ENCODE measurements around the gene ASMTL.
"Not testable (repeated sequence)": the region's sequence is repeated elsewhere in the genome, so short reads cannot be mapped to it uniquely, and the experiment has no call there.

ASMTL gene

DNA sequence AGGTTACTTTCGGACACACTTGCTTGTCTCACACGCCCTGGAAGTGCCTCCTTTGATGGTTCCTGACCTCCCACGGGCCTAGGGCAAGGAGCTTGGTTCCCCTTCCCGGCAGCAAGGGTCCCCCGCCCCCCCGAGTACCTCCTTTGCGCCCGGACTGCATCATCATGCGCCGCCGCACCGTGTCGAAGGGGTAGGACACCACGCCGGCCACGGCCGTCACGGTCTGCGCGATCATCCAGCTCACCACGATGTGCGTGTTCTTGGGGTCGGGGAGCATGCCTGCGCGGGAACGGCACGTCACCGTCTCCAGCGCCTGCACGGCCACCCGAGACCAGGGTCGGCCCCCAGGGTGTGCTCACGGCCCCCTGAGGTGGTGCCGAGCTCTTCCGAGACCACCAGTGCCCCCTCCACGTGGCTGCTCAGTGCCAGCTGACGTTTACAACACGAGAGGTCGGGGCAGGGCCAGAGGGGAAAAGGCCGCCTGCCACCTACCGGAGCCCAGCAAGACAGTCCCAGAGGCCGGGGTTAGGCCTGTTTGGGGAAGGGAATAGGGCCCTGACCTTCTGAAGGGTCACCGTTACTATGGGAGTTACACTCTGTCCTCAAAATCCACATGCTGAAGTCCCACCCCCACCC, 65.5 kb downstream of the ASMTL start:
- DNase-seq (ENCODE audit: low read depth): no peak

DNA sequence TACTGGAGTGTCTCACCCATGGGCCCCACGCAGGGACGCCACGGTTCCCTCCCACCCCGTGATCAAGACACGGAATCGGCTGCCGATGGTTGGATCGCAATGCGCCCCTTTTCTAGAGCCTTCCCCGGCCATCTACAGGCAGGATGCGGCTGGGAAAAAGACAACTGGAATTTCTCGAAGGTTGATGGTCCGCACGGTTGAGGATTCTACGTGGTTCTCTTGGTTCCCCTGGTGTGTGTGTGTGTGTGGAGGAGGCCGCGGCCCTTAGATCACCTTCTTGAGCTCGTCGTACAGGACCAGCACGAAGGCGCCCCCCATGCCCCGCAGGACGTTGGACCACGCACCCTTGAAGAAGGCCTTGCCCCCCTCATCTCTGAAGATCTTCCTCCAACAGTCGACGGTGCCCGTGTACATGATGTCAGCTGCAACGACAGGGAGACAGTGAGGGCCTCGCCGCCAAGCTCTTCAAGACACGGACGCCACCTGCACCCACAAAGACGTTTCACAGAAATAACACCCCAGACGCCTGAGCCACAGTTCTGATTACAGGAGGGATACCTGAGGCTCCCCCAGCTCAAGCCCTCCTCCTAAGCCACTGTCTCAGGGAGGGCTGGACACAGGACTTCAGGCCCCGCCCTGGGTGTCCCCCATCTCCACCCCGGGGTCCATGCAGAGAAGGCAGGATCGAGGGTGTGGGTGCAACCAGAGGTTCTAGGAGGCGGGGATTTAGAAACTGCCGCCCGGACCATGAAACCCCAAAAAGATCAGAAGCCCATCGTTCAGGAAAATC, 66.2 kb downstream of the ASMTL start:
- no peak for DNase-seq (ENCODE audit: low read depth)

DNA sequence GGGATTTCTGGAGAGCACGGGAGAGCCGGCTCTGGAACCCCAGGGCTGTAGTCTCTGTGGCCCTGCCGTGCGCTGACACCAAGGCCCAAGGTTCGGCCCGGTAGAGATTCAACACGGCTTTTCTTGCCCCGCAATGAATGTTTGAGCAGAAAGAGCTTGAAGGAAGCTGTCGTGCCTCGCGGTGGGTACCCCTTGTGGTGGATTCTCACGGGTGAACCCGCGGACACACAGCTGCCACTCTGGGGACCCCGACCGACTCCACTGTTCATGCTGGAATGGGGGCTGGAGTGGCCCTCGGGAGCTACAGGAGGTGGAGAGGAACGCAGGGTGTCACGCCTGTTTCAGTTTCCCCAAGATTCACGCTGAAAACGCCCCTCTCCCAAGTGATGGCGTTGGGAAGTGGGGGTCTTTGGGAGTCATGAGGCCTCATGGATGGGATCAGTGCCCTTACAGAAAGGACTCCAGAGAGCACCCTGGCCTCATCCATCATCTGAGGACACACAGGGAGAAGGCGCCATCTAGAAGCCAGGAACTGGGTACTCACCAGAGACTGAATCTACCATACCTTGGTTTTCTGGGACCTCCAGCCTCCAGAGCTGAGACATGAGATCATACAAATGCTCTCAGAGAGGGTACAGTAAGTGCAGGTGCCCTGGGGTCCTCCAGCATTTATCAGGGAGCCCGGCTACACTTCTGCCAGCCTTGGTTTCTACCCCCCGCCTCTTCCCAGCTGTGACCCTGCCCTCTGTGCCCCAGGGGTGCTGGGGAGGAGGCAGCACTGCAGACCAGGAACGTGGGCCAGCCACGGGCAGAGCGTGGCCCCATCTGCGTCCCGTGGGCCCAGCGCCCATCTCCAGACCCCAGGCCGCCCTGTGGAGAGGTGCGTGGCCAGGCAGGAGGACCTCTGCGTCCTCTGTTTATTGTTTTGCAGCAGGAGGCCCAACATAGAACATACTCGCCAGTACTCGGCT, 67.2 kb downstream of the ASMTL start:
- no peak for DNase-seq (ENCODE audit: low read depth)

DNA sequence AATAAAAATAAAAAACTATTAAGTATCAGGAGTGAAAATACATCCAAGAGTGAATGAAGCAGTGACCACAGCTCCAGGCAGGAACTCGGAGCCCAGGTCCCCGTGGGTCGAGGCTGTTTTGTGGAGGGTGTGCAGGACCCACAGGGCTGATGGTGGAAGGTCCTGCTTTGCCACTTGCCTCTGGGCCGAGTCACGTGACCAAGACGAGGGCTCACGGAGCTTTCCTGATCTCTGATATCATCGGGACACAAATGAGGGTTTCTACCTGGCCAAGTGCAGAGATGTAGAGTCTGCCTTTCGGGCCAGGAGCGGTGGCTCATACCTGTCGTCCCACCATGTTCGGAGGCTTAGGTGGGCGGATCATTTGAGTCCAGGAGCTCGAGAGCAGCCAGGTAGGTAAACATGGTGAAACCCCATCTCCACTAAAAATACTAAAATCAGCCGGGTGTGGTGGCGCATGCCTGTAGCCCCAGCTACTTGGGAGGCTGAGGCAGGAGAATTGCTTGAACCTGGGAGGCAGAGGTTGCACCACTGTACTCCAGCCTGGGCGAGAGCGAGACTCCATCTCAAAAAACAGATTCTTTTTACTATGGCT, 68.0 kb downstream of the ASMTL start:
- DNase-seq (ENCODE audit: low read depth): no peak

DNA sequence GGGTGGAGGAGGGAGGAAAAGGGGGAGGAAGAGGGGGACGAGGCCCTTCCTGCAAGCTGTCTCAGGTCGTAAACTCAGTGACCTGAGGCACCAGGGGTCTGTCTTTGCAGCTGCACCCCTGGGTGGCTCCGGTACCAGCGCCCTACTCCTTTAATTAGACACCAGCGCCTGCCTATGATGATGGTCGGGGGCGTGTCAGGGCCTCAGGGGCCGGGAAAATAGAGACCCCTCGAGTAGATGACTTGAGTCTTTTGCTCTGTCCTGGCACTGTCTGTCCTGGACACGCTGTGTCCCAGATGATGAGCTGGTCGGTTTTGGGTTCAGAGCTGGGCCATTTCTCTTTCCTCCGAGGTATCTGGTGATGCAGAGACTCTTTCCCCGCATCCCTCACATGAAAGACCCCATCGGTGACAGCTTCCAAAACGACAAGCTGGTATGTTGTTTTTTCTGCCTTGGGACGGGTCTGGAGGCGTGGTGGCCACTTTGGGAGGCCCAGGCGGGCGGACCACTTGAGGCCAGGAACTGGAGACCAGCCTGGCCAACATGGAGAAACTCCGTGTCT, 72.0 kb downstream of the ASMTL start:
- no peak for DNase-seq (ENCODE audit: low read depth)

DNA sequence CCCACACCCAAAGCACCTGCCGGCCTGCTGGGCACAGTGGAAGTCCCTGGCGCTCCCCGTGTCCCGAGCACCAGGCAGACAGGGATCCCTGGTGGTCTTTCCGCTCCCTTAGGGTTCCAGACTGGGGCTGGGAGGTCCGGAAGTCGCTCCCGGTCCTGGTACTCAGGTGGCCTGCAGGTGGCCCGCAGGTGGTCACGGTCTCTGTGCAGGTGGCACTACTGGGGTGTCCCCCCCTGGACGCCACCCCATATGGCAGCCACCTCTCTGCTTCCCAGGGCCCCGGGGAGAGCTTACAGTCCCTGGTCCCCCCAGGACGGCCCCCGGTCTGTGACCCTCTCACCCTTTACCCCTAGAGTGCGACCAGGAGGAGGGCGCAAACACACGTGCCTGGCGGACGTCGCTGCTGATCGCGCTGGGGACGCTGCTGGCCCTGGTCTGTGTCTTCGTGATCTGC, 74.4 kb downstream of the ASMTL start:
- DNase-seq (ENCODE audit: low read depth): no peak

DNA sequence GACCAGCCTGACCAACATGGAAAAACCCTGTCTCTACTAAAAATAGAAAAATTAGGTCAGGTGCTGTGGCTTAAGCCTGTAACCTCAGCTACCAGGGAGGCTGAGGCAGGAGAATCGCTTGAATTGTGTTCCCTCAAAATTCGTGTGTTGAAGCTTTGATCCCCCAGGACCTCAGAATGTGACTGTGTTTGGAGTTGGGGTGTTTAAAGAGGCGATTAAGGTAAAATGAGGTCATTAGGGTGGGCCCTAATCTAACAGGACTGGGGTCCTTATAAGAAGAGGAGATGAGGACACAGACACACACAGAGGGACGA, 84.4 kb downstream of the ASMTL start:
- DNase-seq (ENCODE audit: low read depth): no peak

DNA sequence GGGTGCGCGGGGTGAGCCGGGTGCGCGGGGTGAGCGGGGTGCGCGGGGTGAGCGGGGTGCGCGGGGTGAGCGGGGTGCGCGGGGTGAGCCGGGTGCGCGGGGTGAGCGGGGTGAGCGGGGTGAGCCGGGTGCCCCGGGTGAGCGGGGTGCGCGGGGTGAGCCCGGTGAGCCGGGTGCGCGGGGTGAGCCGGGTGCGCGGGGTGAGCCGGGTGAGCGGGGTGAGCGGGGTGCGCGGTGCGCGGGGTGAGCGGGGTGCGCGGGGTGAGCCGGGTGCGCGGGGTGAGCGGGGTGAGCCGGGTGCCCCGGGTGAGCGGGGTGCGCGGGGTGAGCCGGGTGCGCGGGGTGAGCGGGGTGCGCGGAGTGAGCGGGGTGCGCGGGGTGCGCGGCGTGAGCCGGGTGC, 86.3 kb downstream of the ASMTL start:
- DNase-seq (ENCODE audit: low read depth): not testable (repeated sequence)

DNA sequence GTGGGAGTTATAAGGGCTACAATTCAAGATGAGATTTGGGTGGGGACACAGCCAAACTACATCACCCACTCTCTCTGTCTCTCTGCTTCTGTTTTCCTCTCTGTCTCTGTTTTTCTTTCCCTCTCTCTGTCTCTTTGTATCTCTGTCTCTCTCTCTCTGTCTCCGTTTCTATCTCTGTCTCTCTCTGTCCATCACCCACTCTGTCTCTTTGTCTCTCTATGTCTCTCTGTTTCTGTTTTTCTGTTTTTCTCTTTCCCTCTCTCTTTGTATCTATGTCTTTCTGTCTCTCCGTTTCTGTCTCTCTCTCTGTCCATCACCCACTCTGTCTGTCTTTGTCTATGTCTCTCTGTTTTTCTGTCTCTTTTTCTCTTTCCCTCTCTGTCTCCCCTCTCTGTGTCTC, 90.8 kb downstream of the ASMTL start:
- DNase-seq (ENCODE audit: low read depth): no peak

DNA sequence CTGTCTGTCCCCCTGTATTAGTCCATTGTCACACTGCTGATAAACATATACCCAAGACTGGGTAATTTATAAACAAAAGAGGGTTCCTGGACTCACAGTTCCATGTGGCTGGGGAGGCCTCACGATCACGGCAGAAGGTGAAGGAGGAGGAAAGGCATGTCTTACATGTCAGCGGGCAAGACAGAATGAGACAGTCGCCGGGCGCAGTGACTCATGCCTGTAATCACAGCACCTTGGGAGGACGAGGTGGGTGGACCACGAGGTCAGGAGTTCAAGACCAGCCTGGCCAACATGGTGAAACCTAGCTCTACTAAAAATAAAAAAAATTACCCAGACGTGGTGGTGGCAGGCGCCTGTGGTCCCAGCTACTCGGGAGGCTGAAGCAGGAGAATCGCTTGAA, 91.4 kb downstream of the ASMTL start:
- no peak for DNase-seq (ENCODE audit: low read depth)

DNA sequence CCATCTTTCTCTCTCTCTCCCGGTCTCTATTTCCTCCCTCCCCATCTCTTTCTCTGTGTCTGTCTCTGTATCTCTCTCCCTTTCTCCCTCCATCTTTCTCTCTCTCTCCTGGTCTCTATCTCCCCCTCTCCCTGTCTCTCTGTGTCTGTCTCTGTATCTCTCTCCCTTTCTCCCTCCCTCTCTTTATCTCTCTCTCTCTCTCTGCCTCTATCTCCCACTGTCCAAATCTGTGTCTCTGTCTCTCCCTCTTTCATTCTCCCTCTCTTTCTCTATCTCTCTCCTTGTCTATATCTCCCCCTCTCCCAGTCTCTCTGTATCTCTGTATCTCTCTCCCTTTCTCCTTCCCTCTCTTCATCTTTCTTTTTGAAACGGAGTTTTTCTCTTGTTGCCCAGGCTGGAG, 92.5 kb downstream of the ASMTL start:
- no peak for DNase-seq (ENCODE audit: low read depth)

DNA sequence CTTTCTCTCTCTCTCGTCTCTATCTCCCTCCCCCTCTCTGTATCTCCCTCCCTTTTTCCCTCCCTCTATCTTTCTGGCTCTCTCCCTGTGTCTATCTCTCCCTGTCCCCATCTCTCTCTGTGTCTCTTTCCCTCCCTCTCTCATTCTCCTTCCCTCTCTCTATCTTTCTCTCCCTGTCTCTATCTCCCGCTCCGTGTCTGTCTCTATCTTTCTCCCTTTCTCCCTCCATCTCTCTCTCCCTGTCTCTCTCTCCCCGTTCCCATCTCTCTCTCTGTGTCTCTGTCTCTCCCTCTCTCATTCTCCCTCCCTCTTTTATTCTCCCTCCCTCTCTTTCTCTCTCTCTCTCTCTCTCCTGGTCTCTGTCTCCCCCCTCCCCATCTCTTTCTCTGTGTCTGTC, 93.2 kb downstream of the ASMTL start:
- DNase-seq (ENCODE audit: low read depth): no peak

DNA sequence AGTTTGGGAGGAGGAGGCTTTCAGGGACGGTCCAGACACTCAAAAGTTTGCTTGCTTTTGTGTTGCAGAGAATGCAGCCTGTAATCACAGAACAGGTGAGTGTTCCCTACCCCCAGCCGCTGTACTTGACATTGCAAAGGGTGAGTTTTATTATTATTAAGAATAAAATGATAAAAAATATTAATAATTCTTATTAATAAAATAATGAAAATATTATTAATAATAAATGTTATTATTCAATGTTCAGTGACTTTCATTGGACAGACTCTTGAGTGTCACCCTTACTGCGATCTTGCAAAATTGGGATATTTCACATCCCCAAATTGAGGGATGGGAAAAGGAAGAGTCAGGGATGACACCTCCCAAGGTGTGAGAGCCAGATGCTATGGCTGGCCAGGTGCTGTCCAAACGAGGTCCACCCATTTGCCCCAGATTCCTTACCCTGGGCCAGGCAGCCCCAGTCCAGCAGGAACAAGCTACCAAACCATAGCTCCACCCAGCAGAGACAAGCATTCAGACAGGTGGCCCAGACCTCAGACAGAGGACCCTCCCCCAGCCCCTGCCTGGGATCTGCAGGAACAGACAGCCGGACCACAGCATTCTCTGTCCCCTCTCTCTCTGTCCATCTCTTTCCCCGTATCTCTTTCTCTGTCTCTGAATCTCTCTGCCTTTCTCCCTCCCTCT, 93.8 kb downstream of the ASMTL start:
- no peak for DNase-seq (ENCODE audit: low read depth)

DNA sequence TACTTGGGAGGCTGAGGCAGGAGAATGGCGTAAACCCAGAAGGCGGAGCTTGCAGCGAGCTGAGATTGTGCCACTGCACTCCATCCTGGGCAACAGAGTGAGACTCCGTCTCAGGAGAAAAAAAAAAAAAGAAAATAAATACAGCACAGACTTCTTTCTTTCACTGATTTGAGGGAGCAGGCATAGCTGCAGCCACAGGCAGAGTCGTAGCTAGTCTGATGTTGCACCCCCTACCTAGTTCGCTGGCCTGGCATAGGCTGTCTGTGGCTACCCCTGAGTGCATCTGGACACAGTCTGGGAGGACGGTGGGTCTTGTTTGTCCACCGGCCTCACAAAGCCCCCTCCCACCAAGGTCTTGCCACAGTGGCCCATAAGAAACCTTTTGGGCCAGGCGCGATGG, 94.7 kb downstream of the ASMTL start:
- DNase-seq (ENCODE audit: low read depth): no peak

DNA sequence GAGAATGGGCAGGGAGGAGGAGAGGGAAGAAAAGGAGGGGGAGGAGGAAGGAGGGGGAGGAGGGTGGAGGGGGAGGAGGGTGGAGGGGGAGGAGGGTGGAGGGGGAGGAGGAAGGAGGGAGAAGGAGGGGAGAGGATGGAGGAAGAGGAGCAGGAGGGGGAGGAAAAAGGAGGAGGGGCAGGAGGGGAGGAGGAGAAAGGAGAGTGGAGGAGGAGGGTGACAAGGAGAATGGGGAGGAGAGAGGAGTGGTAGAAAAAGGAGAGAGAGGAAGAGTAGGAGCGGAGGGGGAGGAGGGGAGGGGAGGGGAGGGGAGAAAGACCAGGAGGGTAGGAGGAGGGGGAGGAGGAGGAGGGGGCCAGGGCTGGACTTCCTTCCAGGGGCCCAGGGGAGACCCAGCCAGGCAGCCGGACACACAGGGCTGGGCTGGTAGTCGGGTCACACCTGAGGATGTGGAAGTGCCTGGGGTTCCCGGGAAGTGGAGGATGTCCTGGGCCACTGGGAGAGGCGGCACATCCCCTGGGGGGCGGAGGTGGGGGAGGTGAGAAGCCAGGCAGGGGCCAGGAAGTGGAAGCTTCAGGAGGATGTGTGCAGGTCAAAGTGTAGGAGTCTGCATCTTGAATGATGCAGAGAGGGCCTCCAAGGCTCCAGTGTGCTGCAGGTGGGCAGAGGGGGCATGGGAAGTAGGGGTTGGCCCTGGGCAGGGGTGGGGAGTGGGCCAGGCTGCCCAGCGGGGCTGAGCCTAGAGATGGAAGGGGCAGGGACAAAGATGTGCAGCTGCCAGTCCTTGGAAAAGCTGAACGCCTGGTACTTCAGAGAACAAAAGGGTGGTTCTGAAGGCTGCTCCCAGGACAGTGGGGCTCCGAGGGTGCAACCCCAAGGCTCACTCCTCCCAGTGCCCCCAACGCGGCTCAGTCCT, 97.3 kb downstream of the ASMTL start:
- DNase-seq (ENCODE audit: low read depth): no peak

DNA sequence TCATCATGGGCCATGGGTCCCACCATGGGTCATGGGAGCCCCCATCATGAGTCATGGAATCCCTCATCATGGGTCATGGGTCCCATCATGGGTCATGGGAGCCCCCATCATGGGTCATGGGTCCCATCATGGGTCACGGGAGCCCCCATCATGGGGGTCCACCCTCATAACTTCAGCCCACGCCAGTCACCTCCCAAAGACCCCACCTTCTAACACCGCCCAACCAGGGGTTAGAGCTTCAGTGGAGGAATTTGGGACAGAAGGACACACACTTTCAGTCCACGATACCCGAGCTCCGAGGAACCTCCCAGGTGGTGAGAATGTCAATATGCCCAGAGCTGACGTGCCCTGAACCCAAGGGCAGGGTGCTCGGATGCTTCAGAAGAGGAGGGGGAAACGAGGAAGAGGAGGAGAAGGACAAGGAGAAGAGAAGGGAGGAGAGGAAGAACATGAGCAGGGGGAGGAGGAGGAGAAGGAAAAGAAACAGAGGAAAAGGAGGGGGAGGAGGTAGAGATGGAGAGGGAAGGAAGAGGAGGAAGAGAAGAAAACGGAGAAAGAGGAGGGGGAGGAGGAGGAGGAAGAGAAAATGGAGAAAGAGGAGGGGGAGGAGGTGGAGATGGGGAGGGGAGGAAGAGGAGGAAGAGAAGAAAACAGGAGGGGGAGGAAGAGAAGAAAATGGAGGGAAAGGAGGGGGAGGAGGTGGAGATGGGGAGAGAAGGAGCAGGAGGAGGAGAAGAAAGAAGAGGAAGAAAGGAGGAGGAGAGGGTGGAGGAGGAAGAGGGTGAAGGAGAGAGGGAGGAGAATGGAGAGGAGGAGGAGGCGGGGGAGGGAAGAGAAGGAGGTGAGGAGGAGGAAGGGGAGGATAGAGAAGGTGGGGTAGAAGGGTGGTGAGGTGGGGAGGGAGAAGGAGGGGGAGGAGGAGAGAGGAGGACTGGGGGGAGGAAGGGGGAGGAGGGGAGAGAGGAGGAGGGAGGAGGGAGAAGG, 98.4 kb downstream of the ASMTL start:
- no peak for DNase-seq (ENCODE audit: low read depth)

Data from activated T-cell treated with anti-CD3 and anti-CD28 coated beads for 1 hour (primary cell).